ENCODE measurements around the gene GRIA2. TPM values are rescaled to one million over a fixed set of nuclear protein-coding genes. Genes with fewer than 3 reads are reported as not detected.

GRIA2 gene
- total and polyA plus RNA-seq, 2 donors (not counting 1 experiment from before 2014, with no cell fraction given): not detected

DNA sequence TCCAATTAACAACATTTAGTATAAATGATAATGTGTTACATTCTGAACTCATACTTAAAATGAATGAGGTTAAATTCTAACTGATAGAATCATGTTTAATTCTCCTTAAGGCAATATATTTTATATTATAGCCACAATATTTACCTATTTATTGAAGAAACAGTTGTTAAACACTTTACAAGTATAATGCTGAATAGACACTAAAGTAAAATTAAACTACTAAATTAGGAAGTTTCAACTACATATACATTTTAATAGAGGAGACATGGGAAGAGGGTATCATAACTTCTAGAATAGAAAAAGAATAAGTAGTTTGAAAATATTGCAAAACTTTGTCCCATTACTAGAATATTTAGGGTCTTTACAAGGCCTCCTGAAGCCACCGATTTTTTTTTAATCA is 36.2 kb upstream of the GRIA2 start:
- Histone ChIP-seq H3K4me1 (ENCODE audit: control insufficient read depth in 2 of 2, insufficient read depth in 2 of 2, low read length in 2 of 2) (no peaks in the 10 kb centered on the region), H2AFZ (ENCODE audit: insufficient read depth, low read depth, low read length, poor library complexity, severe bottlenecking) (no peak overlapping the region), H3K27ac (ENCODE audit: low read length in 2 of 2) (no peak overlapping the region), H3K4me3 (ENCODE audit: control extremely low read depth in 1 of 5, extremely low read depth in 1 of 5, insufficient read depth in 1 of 5, low read depth in 2 of 5, low read length in 4 of 5) (no peak overlapping the region), H3K79me2 (ENCODE audit: control insufficient read depth, insufficient read depth, low read length) (no peaks in the 10 kb centered on the region), H3K9me3 (ENCODE audit: control extremely low read depth in 1 of 3, control insufficient read depth in 2 of 3, insufficient read depth in 1 of 3, low read length in 2 of 3) (peaks cover 0 to 4% (median 0%) of the 10 kb centered on the region in 3 donors), H3K4me2 (replicated peaks; ENCODE audit: low read depth, low read length, poor library complexity, severe bottlenecking) (no peak overlapping the region), H3K36me3 (replicated peaks in 1 of 2; ENCODE audit: control extremely low read depth in 1 of 2, control insufficient read depth in 1 of 2, extremely low read depth in 1 of 2, insufficient read depth in 2 of 2, low read length in 1 of 2) (no peaks in the 10 kb centered on the region), H3K27me3 (replicated peaks in 1 of 4; ENCODE audit: control extremely low read depth in 1 of 4, control insufficient read depth in 3 of 4, insufficient read depth in 4 of 4, low read length in 3 of 4) (no peaks in the 10 kb centered on the region), H3K9ac (ENCODE audit: low read length) (no peak overlapping the region), H4K20me1 (ENCODE audit: control insufficient read depth, insufficient read depth, low read length, poor library complexity, severe bottlenecking) (no peaks in the 10 kb centered on the region)
- no peak for DNase-seq
- WGBS (ENCODE audit: insufficient coverage): no CpG with 5 or more reads among the region's 1 CpG
- Mint-ChIP-seq H3K9me3 (ENCODE audit: insufficient read depth) (peaks cover 6% of the 10 kb centered on the region), H3K27ac (no peak overlapping the region), H3K4me1 (no peaks in the 10 kb centered on the region), H3K4me3 (no peak overlapping the region), H3K27me3 (no peaks in the 10 kb centered on the region)
- ChIA-PET POLR2A (no interaction called here), CTCF (no interaction called here)
- no peak for TF ChIP-seq EZH2 (IDR thresholded peaks at IDR 0.05; ENCODE audit: borderline replicate concordance, insufficient read depth, low read depth, low read length, poor library complexity, severe bottlenecking)
- TF ChIP-seq, protein P1, sequence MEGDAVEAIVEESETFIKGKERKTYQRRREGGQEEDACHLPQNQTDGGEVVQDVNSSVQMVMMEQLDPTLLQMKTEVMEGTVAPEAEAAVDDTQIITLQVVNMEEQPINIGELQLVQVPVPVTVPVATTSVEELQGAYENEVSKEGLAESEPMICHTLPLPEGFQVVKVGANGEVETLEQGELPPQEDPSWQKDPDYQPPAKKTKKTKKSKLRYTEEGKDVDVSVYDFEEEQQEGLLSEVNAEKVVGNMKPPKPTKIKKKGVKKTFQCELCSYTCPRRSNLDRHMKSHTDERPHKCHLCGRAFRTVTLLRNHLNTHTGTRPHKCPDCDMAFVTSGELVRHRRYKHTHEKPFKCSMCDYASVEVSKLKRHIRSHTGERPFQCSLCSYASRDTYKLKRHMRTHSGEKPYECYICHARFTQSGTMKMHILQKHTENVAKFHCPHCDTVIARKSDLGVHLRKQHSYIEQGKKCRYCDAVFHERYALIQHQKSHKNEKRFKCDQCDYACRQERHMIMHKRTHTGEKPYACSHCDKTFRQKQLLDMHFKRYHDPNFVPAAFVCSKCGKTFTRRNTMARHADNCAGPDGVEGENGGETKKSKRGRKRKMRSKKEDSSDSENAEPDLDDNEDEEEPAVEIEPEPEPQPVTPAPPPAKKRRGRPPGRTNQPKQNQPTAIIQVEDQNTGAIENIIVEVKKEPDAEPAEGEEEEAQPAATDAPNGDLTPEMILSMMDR (IDR thresholded peaks at IDR 0.05): no peak
- ATAC-seq (ENCODE audit: low read depth): no peak
- intact Hi-C loops (cut with micrococcal nuclease): no loop called here

DNA sequence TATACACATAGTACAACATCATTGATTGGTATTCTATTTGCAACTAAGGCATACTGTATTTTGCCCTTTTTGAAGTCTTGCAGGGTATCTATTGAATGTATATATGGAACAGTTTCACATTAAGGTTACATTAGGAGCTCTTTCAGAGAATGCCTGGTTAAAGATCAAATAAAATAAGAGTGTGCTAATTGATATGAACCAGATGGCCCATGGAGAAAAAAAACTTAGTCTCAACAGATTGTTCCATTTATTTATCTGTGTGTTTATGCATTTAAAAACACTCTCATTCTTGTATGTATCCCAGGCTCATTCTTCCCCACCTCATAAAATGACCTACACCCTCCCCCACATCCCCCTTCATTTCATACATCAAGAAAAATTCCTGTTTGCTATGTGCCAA is 35.2 kb upstream of the GRIA2 start:
- no peaks in the 10 kb centered on the region for H3K4me1 ChIP-seq (ENCODE audit: control insufficient read depth in 2 of 2, insufficient read depth in 2 of 2, low read length in 2 of 2)
- no peak overlapping the region for H3K4me2 ChIP-seq (replicated peaks; ENCODE audit: low read depth, low read length, poor library complexity, severe bottlenecking)
- H2AFZ ChIP-seq (ENCODE audit: insufficient read depth, low read depth, low read length, poor library complexity, severe bottlenecking): no peak overlapping the region
- TF ChIP-seq, protein P1 (IDR thresholded peaks at IDR 0.05): no peak
- no peak for TF ChIP-seq EZH2 (IDR thresholded peaks at IDR 0.05; ENCODE audit: borderline replicate concordance, insufficient read depth, low read depth, low read length, poor library complexity, severe bottlenecking)
- peaks cover 0 to 4% (median 0%) of the 10 kb centered on the region in 3 donors for H3K9me3 ChIP-seq (ENCODE audit: control extremely low read depth in 1 of 3, control insufficient read depth in 2 of 3, insufficient read depth in 1 of 3, low read length in 2 of 3)
- ChIA-PET POLR2A (no interaction called here), CTCF (no interaction called here)
- no peak overlapping the region for H3K27ac ChIP-seq (ENCODE audit: low read length in 2 of 2)
- no peak overlapping the region for H3K9ac ChIP-seq (ENCODE audit: low read length)
- no peak overlapping the region for H3K4me3 Mint-ChIP-seq
- DNase-seq: no peak
- no peaks in the 10 kb centered on the region for H3K27me3 ChIP-seq (replicated peaks in 1 of 4; ENCODE audit: control extremely low read depth in 1 of 4, control insufficient read depth in 3 of 4, insufficient read depth in 4 of 4, low read length in 3 of 4)
- no peaks in the 10 kb centered on the region for H3K27me3 Mint-ChIP-seq
- no peaks in the 10 kb centered on the region for H3K4me1 Mint-ChIP-seq
- H3K4me3 ChIP-seq (ENCODE audit: control extremely low read depth in 1 of 5, extremely low read depth in 1 of 5, insufficient read depth in 1 of 5, low read depth in 2 of 5, low read length in 4 of 5): no peak overlapping the region
- no peaks in the 10 kb centered on the region for H3K36me3 ChIP-seq (replicated peaks in 1 of 2; ENCODE audit: control extremely low read depth in 1 of 2, control insufficient read depth in 1 of 2, extremely low read depth in 1 of 2, insufficient read depth in 2 of 2, low read length in 1 of 2)
- no peak overlapping the region for H3K27ac Mint-ChIP-seq
- intact Hi-C loops (cut with micrococcal nuclease): no loop called here
- H3K9me3 Mint-ChIP-seq (ENCODE audit: insufficient read depth): peaks cover 6% of the 10 kb centered on the region
- no peaks in the 10 kb centered on the region for H3K79me2 ChIP-seq (ENCODE audit: control insufficient read depth, insufficient read depth, low read length)
- no peak for ATAC-seq (ENCODE audit: low read depth)
- H4K20me1 ChIP-seq (ENCODE audit: control insufficient read depth, insufficient read depth, low read length, poor library complexity, severe bottlenecking): no peaks in the 10 kb centered on the region
